PC-9 (cell line): ENCODE data around the gene PLAAT4. TPM values are rescaled to one million over a fixed set of nuclear protein-coding genes. Genes with fewer than 3 reads are reported as not detected.

Experiments used
- BruUV-seq: library from RNA; stranded (reverse); fragments of 400-500 nt; replicated peaks from 2 replicates; lab custom pipeline; 2021; lab: Mats Ljungman, UMichigan
- CTCF ChIA-PET: fragments of 300-600 bp; sonication (Branson Sonifier 250); formaldehyde crosslinking; loops from one replicate; lab custom pipeline; 2022; ENCODE audit warnings: antibody characterized with exemption; lab: Charles Lee
- POLR2A ChIA-PET: fragments of 300-600 bp; sonication (Branson Sonifier 250); formaldehyde crosslinking; loops from one replicate; lab custom pipeline; 2022; ENCODE audit warnings: antibody characterized with exemption; ENCODE audit not compliant: unreplicated experiment; lab: Charles Lee
- DNase-seq, 2 experiments: peaks; one replicate each; pipeline versions ENCODE4 v3.0.0 to v3.0.0-alpha.2; 2015 to 2022; ENCODE audit warnings: mixed read lengths in 1 of 2
- H2AFZ ChIP-seq: fragments of 200-600 bp; sonication (generic); 2 replicates; pipeline ENCODE4 v1.8.1; 2017; ENCODE audit warnings: antibody characterized with exemption
- H3F3A ChIP-seq: fragments of 200-600 bp; sonication (generic); 2 replicates; pipeline ENCODE4 v1.8.1; 2017; ENCODE audit warnings: antibody characterized with exemption, mild to moderate bottlenecking, low read depth; ENCODE audit not compliant: insufficient read depth
- H3K27ac ChIP-seq: fragments of 200-600 bp; sonication (generic); 2 replicates; pipeline ENCODE4 v1.6.1; 2016; ENCODE audit warnings: mixed run types
- H3K27me3 ChIP-seq: fragments of 200-600 bp; sonication (generic); 2 replicates; pipeline ENCODE4 v1.6.1; 2016; ENCODE audit warnings: low read depth, mixed run types; ENCODE audit not compliant: insufficient read depth
- H3K36me3 ChIP-seq: fragments of 200-600 bp; sonication (generic); 2 replicates; pipeline ENCODE4 v1.6.1; 2016; ENCODE audit warnings: low read depth, mixed run types
- H3K4me1 ChIP-seq: fragments of 200-600 bp; sonication (generic); replicated peaks from 2 replicates; pipeline ENCODE4 v1.6.1; 2016; ENCODE audit warnings: mixed run types; ENCODE audit not compliant: insufficient read depth
- H3K4me2 ChIP-seq: fragments of 200-600 bp; sonication (generic); 2 replicates; pipeline ENCODE4 v1.6.1; 2017; ENCODE audit warnings: mixed run types
- H3K4me3 ChIP-seq: fragments of 200-600 bp; sonication (generic); 2 replicates; pipeline ENCODE4 v1.6.1; 2016; ENCODE audit warnings: mixed run types
- H3K79me2 ChIP-seq: fragments of 200-600 bp; sonication (generic); 2 replicates; pipeline ENCODE4 v1.6.1; 2017; ENCODE audit warnings: low read depth, mixed run types
- H3K9me2 ChIP-seq: fragments of 200-600 bp; sonication (generic); 2 replicates; pipeline ENCODE4 v1.8.1; 2017; ENCODE audit warnings: mild to moderate bottlenecking; ENCODE audit not compliant: insufficient read depth
- H3K9me3 ChIP-seq: fragments of 200-600 bp; sonication (generic); 2 replicates; pipeline ENCODE4 v1.8.1; 2016; ENCODE audit warnings: low read depth; ENCODE audit not compliant: insufficient read depth
- H4K20me1 ChIP-seq: fragments of 200-600 bp; sonication (generic); 2 replicates; pipeline ENCODE4 v1.8.1; 2017; ENCODE audit not compliant: insufficient read depth
- EZH2 ChIP-seq: fragments of 200-600 bp; sonication (generic); IDR thresholded peaks from 2 replicates; pipeline ENCODE4 v1.8.0; 2017; ENCODE audit warnings: antibody characterized with exemption, low read depth
- intact Hi-C: fragments of 100-400 bp; cut with micrococcal nuclease; formaldehyde crosslinking; loops from one replicate; pipeline ENCODE4 v1.10.0; 2022; ENCODE audit not compliant: unreplicated experiment
- total RNA-seq: library from RNA; stranded (reverse); gene quantifications from 2 replicates; pipeline ENCODE4 v1.2.3, GENCODE V29; 2021
- TF ChIP-seq, protein P1 (sequence below): fragments of 200-600 bp; sonication (generic); conservative IDR thresholded peaks from 2 replicates; pipeline ENCODE4 v1.6.1; 2017; ENCODE audit warnings: mixed run types, antibody characterized with exemption, mild to moderate bottlenecking, moderate library complexity

PLAAT4 gene
- total RNA-seq, 1 experiment from 2014 or later, result 64.6 TPM

DNA sequence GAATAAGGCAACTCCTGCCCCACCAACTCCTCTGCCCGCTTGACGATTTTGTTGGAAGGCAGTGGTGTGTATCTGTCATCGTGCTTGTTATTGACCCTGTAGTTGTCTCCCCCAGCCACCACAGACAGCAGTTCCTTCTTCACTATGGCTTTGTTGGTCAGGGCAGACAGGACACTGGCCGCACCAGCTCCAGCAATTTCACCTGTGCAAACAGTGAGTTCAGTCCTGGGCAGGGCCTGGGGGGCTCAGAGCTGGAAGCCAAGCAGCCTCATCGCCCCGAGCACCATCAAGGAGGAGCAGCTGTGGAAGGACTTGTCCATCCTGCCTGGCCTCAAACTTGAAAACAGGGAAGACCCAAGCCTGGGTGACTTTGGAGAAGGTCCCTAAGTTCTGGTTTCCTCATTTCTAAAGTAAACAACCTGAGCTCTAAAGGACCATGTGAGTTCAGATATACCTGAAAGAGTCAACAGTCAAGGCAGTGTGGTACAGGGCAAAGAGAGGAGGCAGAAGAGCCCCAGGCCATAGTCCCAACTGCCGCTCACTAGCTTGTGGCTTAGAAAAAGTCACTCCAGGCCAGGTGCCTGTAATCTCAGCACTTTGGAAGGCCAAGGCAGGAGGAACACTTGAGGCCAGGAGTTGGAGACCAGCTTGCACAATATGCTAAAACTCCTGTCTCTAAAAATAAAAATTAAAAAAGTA is 22.0 kb downstream of the PLAAT4 start:
- Histone ChIP-seq H3K79me2 (no peaks in the 10 kb centered on the region), H3K9me3 (no peaks in the 10 kb centered on the region), H4K20me1 (no peaks in the 10 kb centered on the region), H3K27ac (peak overlapping the region; percentile 7; the same call in 1 of the 2 replicates), H3K4me2 (peak overlapping the region; percentile 15; the same call in 1 of the 2 replicates), H3K4me3 (no peak overlapping the region), H3K9me2 (no peaks in the 10 kb centered on the region; the same call in 1 of the 2 replicates), H3K36me3 (no peaks in the 10 kb centered on the region), H3K27me3 (no peaks in the 10 kb centered on the region), H3F3A (no peaks in the 10 kb centered on the region), H3K4me1 (peaks cover 18% of the 10 kb centered on the region), H2AFZ (no peak overlapping the region)
- TF ChIP-seq EZH2, result no peak
- TF ChIP-seq, protein P1, sequence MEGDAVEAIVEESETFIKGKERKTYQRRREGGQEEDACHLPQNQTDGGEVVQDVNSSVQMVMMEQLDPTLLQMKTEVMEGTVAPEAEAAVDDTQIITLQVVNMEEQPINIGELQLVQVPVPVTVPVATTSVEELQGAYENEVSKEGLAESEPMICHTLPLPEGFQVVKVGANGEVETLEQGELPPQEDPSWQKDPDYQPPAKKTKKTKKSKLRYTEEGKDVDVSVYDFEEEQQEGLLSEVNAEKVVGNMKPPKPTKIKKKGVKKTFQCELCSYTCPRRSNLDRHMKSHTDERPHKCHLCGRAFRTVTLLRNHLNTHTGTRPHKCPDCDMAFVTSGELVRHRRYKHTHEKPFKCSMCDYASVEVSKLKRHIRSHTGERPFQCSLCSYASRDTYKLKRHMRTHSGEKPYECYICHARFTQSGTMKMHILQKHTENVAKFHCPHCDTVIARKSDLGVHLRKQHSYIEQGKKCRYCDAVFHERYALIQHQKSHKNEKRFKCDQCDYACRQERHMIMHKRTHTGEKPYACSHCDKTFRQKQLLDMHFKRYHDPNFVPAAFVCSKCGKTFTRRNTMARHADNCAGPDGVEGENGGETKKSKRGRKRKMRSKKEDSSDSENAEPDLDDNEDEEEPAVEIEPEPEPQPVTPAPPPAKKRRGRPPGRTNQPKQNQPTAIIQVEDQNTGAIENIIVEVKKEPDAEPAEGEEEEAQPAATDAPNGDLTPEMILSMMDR, result no peak
- ChIA-PET POLR2A (interaction anchor here (0.7 kb wide), 1 partner anchor 173 kb away, joined by 3 read pairs; no protein-coding TSS in a partner anchor), CTCF (no interaction called here)
- intact Hi-C loops, result no loop called here
- no TSS peak for BruUV-seq
- peak in 1 of 2 experiments; percentile 64 for DNase-seq

DNA sequence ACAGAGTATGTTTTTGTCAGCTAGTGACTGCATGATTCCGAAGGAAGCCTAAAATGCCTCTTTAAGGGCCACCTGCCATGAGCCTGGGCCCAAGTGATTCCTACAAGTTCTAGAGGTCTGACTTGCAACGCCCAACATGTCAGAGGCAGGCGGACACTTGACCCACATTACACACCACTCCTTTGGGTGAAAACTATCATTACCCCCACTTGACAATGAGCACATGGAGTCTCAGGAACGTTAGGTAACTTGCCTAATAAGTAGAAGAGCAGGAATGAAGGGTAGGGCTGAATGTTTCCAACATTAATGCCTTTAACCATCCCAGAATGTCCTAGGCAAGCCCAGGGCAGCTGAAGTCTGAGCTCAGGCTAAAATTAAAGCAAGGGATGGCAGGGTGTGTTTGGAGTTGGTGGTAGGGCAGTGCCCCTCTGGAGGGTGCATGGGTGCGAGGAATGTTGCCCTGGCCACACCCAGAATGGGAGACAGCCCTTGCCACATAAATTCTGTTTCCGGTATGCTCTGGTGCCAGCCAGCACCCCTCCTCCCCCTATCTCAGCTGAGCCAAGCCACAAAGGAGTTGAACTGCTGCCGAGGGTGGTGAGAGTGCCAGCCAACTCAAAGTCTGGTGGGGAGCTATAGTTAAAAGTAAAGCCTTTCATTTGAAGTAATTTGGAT is 24.0 kb downstream of the PLAAT4 start:
- Histone ChIP-seq H3F3A (peaks cover 11% of the 10 kb centered on the region; the same call in 1 of the 2 replicates), H3K4me2 (0 out of 2 replicates have a peak overlapping the region, but pooled peaks have one; percentile 3), H3K27me3 (no peaks in the 10 kb centered on the region), H2AFZ (no peak overlapping the region), H3K9me3 (no peaks in the 10 kb centered on the region), H3K4me1 (peaks cover 38% of the 10 kb centered on the region), H3K27ac (no peak overlapping the region), H3K36me3 (no peaks in the 10 kb centered on the region), H3K4me3 (no peak overlapping the region), H3K79me2 (no peaks in the 10 kb centered on the region), H3K9me2 (no peaks in the 10 kb centered on the region; the same call in 1 of the 2 replicates), H4K20me1 (no peaks in the 10 kb centered on the region)
- peak in 1 of 2 experiments; percentile 66 for DNase-seq
- BruUV-seq, result no TSS peak
- TF ChIP-seq, protein P1, result no peak
- no peak for TF ChIP-seq EZH2
- CTCF ChIA-PET, result interaction anchor here (0.7 kb wide), 1 partner anchor 1614 kb away, joined by 6 read pairs; no protein-coding TSS in a partner anchor
- intact Hi-C loops, result loop anchor here (10.0 kb wide), 2 partner anchors 46 to 86 kb away; no protein-coding TSS in a partner anchor
- POLR2A ChIA-PET, result interaction anchor here (1.0 kb wide), 1 partner anchor 247 kb away, joined by 7 read pairs; no protein-coding TSS in a partner anchor
